ENCODE measurements around the gene CAMKK1.

DNA sequence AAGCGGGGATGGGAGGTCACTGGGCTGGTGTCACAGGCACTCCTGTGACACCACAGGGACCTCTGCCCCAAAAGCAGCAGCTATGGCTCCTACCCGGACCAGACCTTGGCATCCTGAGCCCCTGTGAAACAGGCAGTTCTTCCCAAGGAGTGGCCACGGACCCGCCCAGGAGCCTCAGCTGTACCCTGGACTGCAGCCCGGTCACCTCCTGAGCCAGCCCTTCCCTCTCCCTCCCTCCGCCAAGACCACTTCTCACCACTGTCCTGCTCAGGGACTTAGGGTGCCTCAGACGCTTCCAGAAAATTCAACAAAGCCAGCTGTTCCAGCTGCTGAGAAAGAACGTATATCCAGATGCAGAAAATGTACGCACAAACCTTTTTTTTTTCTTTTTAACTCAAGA, 32.9 kb downstream of the CAMKK1 start:
- TF ChIP-seq, protein P1, sequence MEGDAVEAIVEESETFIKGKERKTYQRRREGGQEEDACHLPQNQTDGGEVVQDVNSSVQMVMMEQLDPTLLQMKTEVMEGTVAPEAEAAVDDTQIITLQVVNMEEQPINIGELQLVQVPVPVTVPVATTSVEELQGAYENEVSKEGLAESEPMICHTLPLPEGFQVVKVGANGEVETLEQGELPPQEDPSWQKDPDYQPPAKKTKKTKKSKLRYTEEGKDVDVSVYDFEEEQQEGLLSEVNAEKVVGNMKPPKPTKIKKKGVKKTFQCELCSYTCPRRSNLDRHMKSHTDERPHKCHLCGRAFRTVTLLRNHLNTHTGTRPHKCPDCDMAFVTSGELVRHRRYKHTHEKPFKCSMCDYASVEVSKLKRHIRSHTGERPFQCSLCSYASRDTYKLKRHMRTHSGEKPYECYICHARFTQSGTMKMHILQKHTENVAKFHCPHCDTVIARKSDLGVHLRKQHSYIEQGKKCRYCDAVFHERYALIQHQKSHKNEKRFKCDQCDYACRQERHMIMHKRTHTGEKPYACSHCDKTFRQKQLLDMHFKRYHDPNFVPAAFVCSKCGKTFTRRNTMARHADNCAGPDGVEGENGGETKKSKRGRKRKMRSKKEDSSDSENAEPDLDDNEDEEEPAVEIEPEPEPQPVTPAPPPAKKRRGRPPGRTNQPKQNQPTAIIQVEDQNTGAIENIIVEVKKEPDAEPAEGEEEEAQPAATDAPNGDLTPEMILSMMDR (conservative IDR thresholded peaks at IDR 0.05 in 1 of 2, IDR thresholded peaks at IDR 0.05 in 1 of 2; ENCODE audit: extremely low read depth in 1 of 2, insufficient read depth in 1 of 2, low read depth in 1 of 2, low read length in 2 of 2) = no peak
- no peak for TF ChIP-seq EZH2 (IDR thresholded peaks at IDR 0.05; ENCODE audit: borderline replicate concordance, low read length)
